Eye (tissue), 1 donor: ENCODE results near the gene ACHE.
"Not testable (repeated sequence)": the region's sequence is repeated elsewhere in the genome, so short reads cannot be mapped to it uniquely, and the experiment has no call there.

Source experiments
- DNase-seq: peaks from one replicate; pipeline ENCODE4 v3.0.0-alpha.2; 2015

The ACHE gene

GRCh38 chr7:100895701-100895955 is at the start of gene ACHE:
ACHE (minus strand) TSS chr7:100895888; CDS start chr7:100894232, 1,656 bp downstream.
- no peak for DNase-seq

- DNase-seq, result no peak
Measured at GRCh38 chr7:100944138-100944537, 48.5 kb upstream of the ACHE start.

GRCh38 chr7:100943693-100944092 is 48.0 kb upstream of the ACHE start:
- DNase-seq, result no peak

- DNase-seq, result no peak
Measured at GRCh38 chr7:100942045-100942774, 46.5 kb upstream of the ACHE start.

- DNase-seq, result not testable (repeated sequence)
Measured at GRCh38 chr7:100936167-100936566, 40.5 kb upstream of the ACHE start.

GRCh38 chr7:100935381-100935780 is 39.7 kb upstream of the ACHE start:
- not testable (repeated sequence) for DNase-seq

GRCh38 chr7:100933734-100934133 is 38.0 kb upstream of the ACHE start:
- no peak for DNase-seq

- DNase-seq, result no peak
Measured at GRCh38 chr7:100929808-100930174, 34.1 kb upstream of the ACHE start.

GRCh38 chr7:100923616-100924015 is 27.9 kb upstream of the ACHE start:
- not testable (repeated sequence) for DNase-seq

GRCh38 chr7:100921039-100921438 is 25.4 kb upstream of the ACHE start:
- DNase-seq, result no peak

GRCh38 chr7:100919779-100920437 is 24.2 kb upstream of the ACHE start:
- DNase-seq, result not testable (repeated sequence)

GRCh38 chr7:100919335-100919734 is 23.6 kb upstream of the ACHE start:
- DNase-seq, result not testable (repeated sequence)

- no peak for DNase-seq
Measured at GRCh38 chr7:100914879-100915447, 19.3 kb upstream of the ACHE start.

GRCh38 chr7:100914208-100914878 is 18.7 kb upstream of the ACHE start:
- no peak for DNase-seq

- DNase-seq, result no peak
Measured at GRCh38 chr7:100911484-100911883, 15.8 kb upstream of the ACHE start.

- DNase-seq, result not testable (repeated sequence)
Measured at GRCh38 chr7:100910443-100910842, 14.8 kb upstream of the ACHE start.

- DNase-seq, result no peak
Measured at GRCh38 chr7:100908512-100908911, 12.8 kb upstream of the ACHE start.

- no peak for DNase-seq
Measured at GRCh38 chr7:100902638-100903037, 7.0 kb upstream of the ACHE start.

GRCh38 chr7:100901921-100902332 is 6.2 kb upstream of the ACHE start:
- DNase-seq, result no peak

GRCh38 chr7:100900978-100901377 is 5.3 kb upstream of the ACHE start:
- no peak for DNase-seq

GRCh38 chr7:100899432-100899831 is 3.7 kb upstream of the ACHE start:
- DNase-seq, result no peak

- no peak for DNase-seq
Measured at GRCh38 chr7:100897772-100898454, 2.2 kb upstream of the ACHE start.
